ENCODE results near the gene SYT8.

Gene SYT8

GRCh38 chr11:1856306-1857005 is 21.7 kb downstream of the SYT8 start:
- no peak overlapping the region for H3K4me3 ChIP-seq (ENCODE audit: low read length)
- H2AFZ ChIP-seq (ENCODE audit: low read depth, low read length), result no peak overlapping the region
- H3K27me3 ChIP-seq (ENCODE audit: insufficient read depth, low read length), result no peaks in the 10 kb centered on the region
- no peaks in the 10 kb centered on the region for H3K4me1 ChIP-seq (ENCODE audit: insufficient read depth, low read length)
- no peaks in the 10 kb centered on the region for H3K9me3 ChIP-seq (ENCODE audit: low read length)
- no peaks in the 10 kb centered on the region for H3K36me3 ChIP-seq (ENCODE audit: insufficient read depth, low read length)

DNA sequence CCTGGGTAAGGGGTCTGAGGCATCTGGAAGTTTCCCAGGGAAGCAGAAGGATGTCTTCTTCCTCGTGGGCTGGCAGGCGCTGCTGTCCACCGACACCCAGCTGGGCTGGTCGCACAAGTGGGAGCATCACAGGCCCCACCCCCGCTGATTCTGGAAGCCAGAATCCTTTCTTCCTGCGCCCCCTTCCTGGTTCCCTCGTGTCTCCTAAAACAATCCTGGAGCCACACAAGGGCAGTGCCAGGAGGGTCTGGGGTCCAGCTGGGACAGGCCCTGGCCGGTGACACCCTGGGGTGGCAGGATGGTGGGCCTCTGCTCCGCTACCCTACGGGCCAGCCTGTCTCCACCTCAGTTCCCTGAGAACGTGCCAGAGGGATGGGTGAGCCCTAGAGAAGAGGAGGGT is 22.3 kb downstream of the SYT8 start:
- Histone ChIP-seq H3K9me3 (ENCODE audit: low read length) (no peaks in the 10 kb centered on the region), H3K36me3 (ENCODE audit: insufficient read depth, low read length) (no peaks in the 10 kb centered on the region), H3K4me3 (ENCODE audit: low read length) (no peak overlapping the region), H3K27me3 (ENCODE audit: insufficient read depth, low read length) (no peaks in the 10 kb centered on the region), H3K4me1 (ENCODE audit: insufficient read depth, low read length) (no peaks in the 10 kb centered on the region), H2AFZ (ENCODE audit: low read depth, low read length) (no peak overlapping the region)

DNA sequence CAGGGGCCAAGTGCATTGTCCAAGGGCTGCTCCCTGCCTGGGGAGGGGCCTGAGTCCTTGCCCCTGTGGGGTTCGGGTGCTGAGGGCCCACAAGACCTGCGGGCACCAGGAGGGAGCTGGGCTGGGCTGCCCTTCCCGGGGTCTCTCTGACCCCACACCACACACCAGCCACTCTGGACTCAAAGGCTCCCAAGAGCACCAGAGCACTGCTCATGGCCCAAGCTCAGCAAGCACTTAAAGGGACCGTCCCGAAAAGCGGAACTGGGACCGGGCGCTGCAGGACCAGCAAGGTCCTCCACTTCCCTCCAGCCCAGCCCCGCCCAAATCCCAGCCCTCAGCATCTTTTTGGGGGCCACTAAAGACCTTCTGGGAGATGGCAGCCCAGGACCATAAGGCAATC is 23.4 kb downstream of the SYT8 start:
- H3K9me3 ChIP-seq (ENCODE audit: low read length), result no peaks in the 10 kb centered on the region
- no peak overlapping the region for H3K4me3 ChIP-seq (ENCODE audit: low read length)
- no peaks in the 10 kb centered on the region for H3K4me1 ChIP-seq (ENCODE audit: insufficient read depth, low read length)
- no peak overlapping the region for H2AFZ ChIP-seq (ENCODE audit: low read depth, low read length)
- H3K27me3 ChIP-seq (ENCODE audit: insufficient read depth, low read length), result no peaks in the 10 kb centered on the region
- no peaks in the 10 kb centered on the region for H3K36me3 ChIP-seq (ENCODE audit: insufficient read depth, low read length)

GRCh38 chr11:1858576-1858975 is 23.8 kb downstream of the SYT8 start:
- no peaks in the 10 kb centered on the region for H3K36me3 ChIP-seq (ENCODE audit: insufficient read depth, low read length)
- no peaks in the 10 kb centered on the region for H3K9me3 ChIP-seq (ENCODE audit: low read length)
- H3K27me3 ChIP-seq (ENCODE audit: insufficient read depth, low read length), result no peaks in the 10 kb centered on the region
- H3K4me1 ChIP-seq (ENCODE audit: insufficient read depth, low read length), result no peaks in the 10 kb centered on the region
- no peak overlapping the region for H3K4me3 ChIP-seq (ENCODE audit: low read length)
- no peak overlapping the region for H2AFZ ChIP-seq (ENCODE audit: low read depth, low read length)

DNA sequence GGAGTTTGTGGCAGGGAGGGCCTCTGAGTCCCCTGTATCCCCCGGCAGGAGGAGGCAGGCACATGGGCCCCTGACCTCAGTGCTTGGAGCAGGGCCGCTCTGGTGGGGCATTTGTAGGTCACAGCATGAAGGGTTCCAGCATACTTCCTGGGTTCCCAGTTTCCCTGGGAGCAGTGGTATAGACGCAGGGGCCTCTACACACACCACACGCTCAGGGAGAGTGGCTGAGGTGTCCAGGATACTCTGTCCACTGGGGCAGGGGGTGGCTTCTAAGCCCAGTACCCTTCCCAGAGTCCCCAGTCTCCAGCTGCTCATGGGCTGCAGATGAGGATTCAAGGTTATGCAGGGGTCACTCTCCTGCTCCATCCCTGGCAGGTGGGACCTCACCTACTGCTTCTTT is 24.2 kb downstream of the SYT8 start:
- H3K4me1 ChIP-seq (ENCODE audit: insufficient read depth, low read length), result peaks cover under 1% of the 10 kb centered on the region
- no peak overlapping the region for H3K4me3 ChIP-seq (ENCODE audit: low read length)
- no peaks in the 10 kb centered on the region for H3K27me3 ChIP-seq (ENCODE audit: insufficient read depth, low read length)
- H2AFZ ChIP-seq (ENCODE audit: low read depth, low read length), result no peak overlapping the region
- H3K36me3 ChIP-seq (ENCODE audit: insufficient read depth, low read length), result no peaks in the 10 kb centered on the region
- H3K9me3 ChIP-seq (ENCODE audit: low read length), result no peaks in the 10 kb centered on the region

GRCh38 chr11:1860108-1860507 is 25.3 kb downstream of the SYT8 start:
- Histone ChIP-seq H3K4me1 (ENCODE audit: insufficient read depth, low read length) (peaks cover 11% of the 10 kb centered on the region), H3K27me3 (ENCODE audit: insufficient read depth, low read length) (no peaks in the 10 kb centered on the region), H3K9me3 (ENCODE audit: low read length) (no peaks in the 10 kb centered on the region), H3K4me3 (ENCODE audit: low read length) (no peak overlapping the region), H2AFZ (ENCODE audit: low read depth, low read length) (no peak overlapping the region), H3K36me3 (ENCODE audit: insufficient read depth, low read length) (no peaks in the 10 kb centered on the region)

DNA sequence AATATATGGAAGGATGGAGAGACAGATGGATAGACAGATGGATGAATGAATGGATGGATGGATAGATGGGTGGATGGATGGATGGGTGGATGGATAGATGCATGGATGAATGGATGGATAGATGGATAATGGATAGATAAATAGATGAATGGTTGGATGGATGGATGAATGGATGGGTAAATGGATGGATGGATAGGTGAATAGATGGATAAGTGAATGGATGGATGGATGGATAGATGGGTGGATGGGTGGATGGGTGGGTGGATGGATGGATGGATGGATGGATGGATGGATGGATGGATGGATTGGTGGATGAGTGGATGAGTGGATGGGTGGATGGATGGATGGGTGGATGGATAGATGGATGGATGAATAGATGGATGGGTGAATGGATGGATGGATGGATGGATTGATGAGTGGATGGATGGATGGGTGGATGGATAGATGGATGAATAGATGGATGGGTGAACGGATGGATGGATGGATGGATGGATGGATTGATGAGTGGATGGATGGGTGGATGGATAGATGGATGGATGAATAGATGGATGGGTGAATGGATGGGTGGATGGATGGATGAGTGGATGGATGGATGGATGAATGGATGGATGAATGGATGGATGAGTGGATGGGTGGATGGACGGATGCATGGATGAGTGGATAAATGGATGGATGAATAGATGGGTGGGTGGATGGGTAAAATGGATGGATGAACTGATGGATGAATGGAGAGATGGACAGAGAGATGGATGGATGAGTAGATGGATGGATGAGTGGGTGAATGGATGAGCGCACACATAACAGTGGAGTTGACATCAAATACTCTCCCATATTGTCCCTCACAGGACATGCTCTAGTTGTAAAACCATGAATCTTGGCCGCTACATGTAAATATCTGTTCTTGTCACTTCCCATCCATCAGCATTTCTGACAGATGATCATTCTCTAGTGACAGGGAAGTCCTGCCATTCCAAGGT is 26.9 kb downstream of the SYT8 start:
- H3K9me3 ChIP-seq (ENCODE audit: low read length), result no peaks in the 10 kb centered on the region
- H2AFZ ChIP-seq (ENCODE audit: low read depth, low read length), result no peak overlapping the region
- H3K36me3 ChIP-seq (ENCODE audit: insufficient read depth, low read length), result no peaks in the 10 kb centered on the region
- H3K4me3 ChIP-seq (ENCODE audit: low read length), result no peak overlapping the region
- no peaks in the 10 kb centered on the region for H3K27me3 ChIP-seq (ENCODE audit: insufficient read depth, low read length)
- H3K4me1 ChIP-seq (ENCODE audit: insufficient read depth, low read length), result peaks cover 13% of the 10 kb centered on the region

- H3K27me3 ChIP-seq (ENCODE audit: insufficient read depth, low read length), result no peaks in the 10 kb centered on the region
- H3K9me3 ChIP-seq (ENCODE audit: low read length), result no peaks in the 10 kb centered on the region
- H3K36me3 ChIP-seq (ENCODE audit: insufficient read depth, low read length), result no peaks in the 10 kb centered on the region
- H2AFZ ChIP-seq (ENCODE audit: low read depth, low read length), result no peak overlapping the region
- no peak overlapping the region for H3K4me3 ChIP-seq (ENCODE audit: low read length)
- H3K4me1 ChIP-seq (ENCODE audit: insufficient read depth, low read length), result peaks cover 13% of the 10 kb centered on the region
Observed at GRCh38 chr11:1862588-1863351, 28.0 kb downstream of the SYT8 start.

GRCh38 chr11:1863352-1864216 is 28.8 kb downstream of the SYT8 start:
- no peaks in the 10 kb centered on the region for H3K9me3 ChIP-seq (ENCODE audit: low read length)
- peaks cover 13% of the 10 kb centered on the region for H3K4me1 ChIP-seq (ENCODE audit: insufficient read depth, low read length)
- no peak overlapping the region for H2AFZ ChIP-seq (ENCODE audit: low read depth, low read length)
- no peak overlapping the region for H3K4me3 ChIP-seq (ENCODE audit: low read length)
- H3K36me3 ChIP-seq (ENCODE audit: insufficient read depth, low read length), result no peaks in the 10 kb centered on the region
- H3K27me3 ChIP-seq (ENCODE audit: insufficient read depth, low read length), result no peaks in the 10 kb centered on the region

DNA sequence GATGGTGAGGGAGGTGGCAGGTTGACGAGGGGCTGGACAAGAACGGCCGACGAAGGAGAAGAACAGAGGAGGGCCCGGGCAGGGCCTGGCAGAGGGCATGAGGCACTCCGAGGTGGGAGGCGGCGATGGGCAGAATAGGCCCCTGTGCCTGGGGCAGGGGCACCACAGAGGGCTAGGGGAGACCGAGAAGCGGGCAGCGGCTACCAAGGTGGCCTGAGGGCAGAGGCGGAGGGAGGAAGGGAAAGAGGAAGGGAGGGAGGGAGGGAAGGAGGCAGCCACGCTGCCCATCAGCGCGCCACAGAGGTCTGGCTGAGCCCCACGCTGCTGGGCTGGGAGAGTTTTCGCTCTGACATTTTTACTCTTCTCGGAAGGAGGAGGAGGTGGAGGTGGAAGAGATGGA is 29.4 kb downstream of the SYT8 start:
- H3K9me3 ChIP-seq (ENCODE audit: low read length), result no peaks in the 10 kb centered on the region
- peaks cover 13% of the 10 kb centered on the region for H3K4me1 ChIP-seq (ENCODE audit: insufficient read depth, low read length)
- H3K36me3 ChIP-seq (ENCODE audit: insufficient read depth, low read length), result no peaks in the 10 kb centered on the region
- H3K4me3 ChIP-seq (ENCODE audit: low read length), result no peak overlapping the region
- H3K27me3 ChIP-seq (ENCODE audit: insufficient read depth, low read length), result no peaks in the 10 kb centered on the region
- no peak overlapping the region for H2AFZ ChIP-seq (ENCODE audit: low read depth, low read length)

- H3K4me3 ChIP-seq (ENCODE audit: low read length), result no peak overlapping the region
- H3K9me3 ChIP-seq (ENCODE audit: low read length), result no peaks in the 10 kb centered on the region
- no peaks in the 10 kb centered on the region for H3K27me3 ChIP-seq (ENCODE audit: insufficient read depth, low read length)
- H3K4me1 ChIP-seq (ENCODE audit: insufficient read depth, low read length), result peaks cover 13% of the 10 kb centered on the region
- H2AFZ ChIP-seq (ENCODE audit: low read depth, low read length), result no peak overlapping the region
- H3K36me3 ChIP-seq (ENCODE audit: insufficient read depth, low read length), result no peaks in the 10 kb centered on the region
Observed at GRCh38 chr11:1864831-1865665, 30.3 kb downstream of the SYT8 start.

GRCh38 chr11:1866226-1866625 is 31.4 kb downstream of the SYT8 start:
- Histone ChIP-seq H3K9me3 (ENCODE audit: low read length) (no peaks in the 10 kb centered on the region), H2AFZ (ENCODE audit: low read depth, low read length) (no peak overlapping the region), H3K36me3 (ENCODE audit: insufficient read depth, low read length) (no peaks in the 10 kb centered on the region), H3K4me3 (ENCODE audit: low read length) (no peak overlapping the region), H3K4me1 (ENCODE audit: insufficient read depth, low read length) (peaks cover 13% of the 10 kb centered on the region), H3K27me3 (ENCODE audit: insufficient read depth, low read length) (no peaks in the 10 kb centered on the region)

Measured in neuron (in vitro differentiated cells).